ENCODE measurements around the gene FOXP1. TPM values are rescaled to one million over a fixed set of nuclear protein-coding genes. Genes with fewer than 3 reads are reported as not detected.

Gene FOXP1
- total RNA-seq, 4 donors from 2014 or later = 54.2 to 152 (median 129) TPM

DNA sequence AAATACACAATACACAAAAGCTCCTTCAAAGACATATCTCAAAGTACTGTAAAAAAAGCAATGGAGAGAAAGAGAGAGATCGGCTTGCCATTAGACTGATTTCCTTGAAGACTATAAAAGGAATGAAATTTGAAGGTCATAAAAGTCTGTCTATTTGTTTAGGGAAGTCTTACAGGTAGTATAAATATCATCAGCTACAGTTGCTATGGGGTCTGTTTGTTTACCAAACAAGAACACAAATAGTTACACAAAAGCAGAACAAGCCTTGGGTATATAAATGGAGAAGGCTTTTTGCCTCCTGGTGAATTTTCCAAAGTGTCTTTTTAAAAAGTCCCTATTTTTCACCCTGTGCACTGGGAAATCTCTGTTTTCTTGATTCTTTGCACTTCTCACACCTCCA lies 552.3 kb downstream of the FOXP1 start:
- H3K9me3 ChIP-seq = no peaks in the 10 kb centered on the region
- no peaks in the 10 kb centered on the region for H3K36me3 ChIP-seq
- peak overlapping the region in 1 of 2 donors; percentile 15 for H3K27ac ChIP-seq
- TF ChIP-seq POLR2A (IDR thresholded peaks at IDR 0.05) (no peak), CTCF (IDR thresholded peaks at IDR 0.05) (no peak)
- no peaks in the 10 kb centered on the region for H3K27me3 ChIP-seq
- intact Hi-C loops (cut with DNase I; ENCODE audit: low total_unique reads) = no loop called here
- peaks cover 2 to 9% of the 10 kb centered on the region in 2 donors for H3K4me1 ChIP-seq
- H3K4me3 ChIP-seq = no peak overlapping the region
- no peak for DNase-seq

GRCh38 chr3:71030748-71031147 lies 552.8 kb downstream of the FOXP1 start:
- intact Hi-C loops (cut with DNase I; ENCODE audit: low total_unique reads) = no loop called here
- peaks cover 2 to 9% of the 10 kb centered on the region in 2 donors for H3K4me1 ChIP-seq
- H3K4me3 ChIP-seq = no peak overlapping the region
- no peaks in the 10 kb centered on the region for H3K36me3 ChIP-seq
- H3K27ac ChIP-seq = peak overlapping the region in 1 of 2 donors; percentile 15
- H3K9me3 ChIP-seq = no peaks in the 10 kb centered on the region
- no peak for TF ChIP-seq POLR2A (IDR thresholded peaks at IDR 0.05)
- H3K27me3 ChIP-seq = no peaks in the 10 kb centered on the region
- DNase-seq = no peak

- DNase-seq = no peak
- intact Hi-C loops (cut with DNase I; ENCODE audit: low total_unique reads) = no loop called here
- H3K36me3 ChIP-seq = no peaks in the 10 kb centered on the region
- H3K27me3 ChIP-seq = no peaks in the 10 kb centered on the region
- no peak overlapping the region for H3K4me3 ChIP-seq
- TF ChIP-seq POLR2A (IDR thresholded peaks at IDR 0.05) = no peak
- no peak for TF ChIP-seq CTCF (IDR thresholded peaks at IDR 0.05)
- H3K9me3 ChIP-seq = no peaks in the 10 kb centered on the region
- H3K27ac ChIP-seq = no peak overlapping the region
- H3K4me1 ChIP-seq = peaks cover 2 to 9% of the 10 kb centered on the region in 2 donors
Measured at GRCh38 chr3:71029770-71030169, 553.8 kb downstream of the FOXP1 start.

DNA sequence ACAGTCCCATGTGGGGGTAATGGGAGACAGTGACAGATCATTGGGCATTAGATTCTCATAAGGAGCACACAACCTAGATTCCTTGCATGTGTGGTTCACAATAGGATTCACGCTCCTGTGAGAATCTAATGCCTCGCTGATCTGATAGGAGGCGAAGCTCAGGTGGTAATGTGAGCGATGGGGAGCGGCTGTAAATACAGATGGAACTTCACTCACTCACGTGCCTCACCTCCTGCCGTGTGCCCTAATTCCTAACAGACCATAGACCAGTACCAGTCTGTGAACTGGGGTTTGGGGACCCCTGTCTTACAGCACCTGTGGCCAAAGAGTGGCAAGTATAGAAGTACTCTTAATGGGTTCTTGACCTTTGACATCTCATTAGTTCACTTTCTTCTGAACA lies 554.7 kb downstream of the FOXP1 start:
- Histone ChIP-seq H3K4me3 (no peak overlapping the region), H3K27ac (no peak overlapping the region), H3K9me3 (no peaks in the 10 kb centered on the region), H3K36me3 (no peaks in the 10 kb centered on the region), H3K4me1 (peaks cover 2 to 9% of the 10 kb centered on the region in 2 donors), H3K27me3 (no peaks in the 10 kb centered on the region)
- TF ChIP-seq POLR2A (IDR thresholded peaks at IDR 0.05) = no peak
- TF ChIP-seq CTCF (IDR thresholded peaks at IDR 0.05) = no peak
- intact Hi-C loops (cut with DNase I; ENCODE audit: low total_unique reads) = no loop called here
- DNase-seq = no peak

DNA sequence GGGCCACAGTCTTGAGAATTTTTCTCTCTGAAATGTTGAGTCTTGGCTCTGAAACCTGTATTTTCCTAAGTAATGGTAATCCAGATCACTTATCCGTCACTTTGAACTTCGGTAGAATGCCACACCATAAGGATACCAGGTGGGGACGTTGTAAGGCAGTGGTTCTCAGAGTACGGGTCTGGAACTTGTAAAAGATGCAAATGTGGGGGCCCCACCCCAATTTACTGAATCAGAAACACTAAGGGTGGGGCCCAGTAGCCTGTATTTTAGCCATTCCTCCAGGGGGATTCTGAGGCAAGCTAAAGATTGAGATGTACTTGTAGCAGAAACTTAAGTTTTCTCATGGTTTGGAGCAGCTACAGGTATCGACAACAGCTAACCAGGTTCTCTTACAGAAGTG lies 555.3 kb downstream of the FOXP1 start:
- DNase-seq = no peak
- no peaks in the 10 kb centered on the region for H3K27me3 ChIP-seq
- no peak overlapping the region for H3K27ac ChIP-seq
- H3K9me3 ChIP-seq = no peaks in the 10 kb centered on the region
- TF ChIP-seq CTCF (IDR thresholded peaks at IDR 0.05) (no peak), POLR2A (IDR thresholded peaks at IDR 0.05) (no peak)
- H3K36me3 ChIP-seq = no peaks in the 10 kb centered on the region
- H3K4me3 ChIP-seq = no peak overlapping the region
- intact Hi-C loops (cut with DNase I; ENCODE audit: low total_unique reads) = no loop called here
- peaks cover 0 to 9% of the 10 kb centered on the region in 2 donors for H3K4me1 ChIP-seq

Data from uterus (tissue), 4 donors.